ENCODE results near the gene MAJIN.
"Not testable (repeated sequence)": the region's sequence is repeated elsewhere in the genome, so short reads cannot be mapped to it uniquely, and the experiment has no call there.

- not testable (repeated sequence) for TF ChIP-seq CTCF (IDR thresholded peaks at IDR 0.05; ENCODE audit: low read depth, low read length, missing input control); ZBTB33 (IDR thresholded peaks at IDR 0.05); RAD21 (IDR thresholded peaks at IDR 0.05); EGR1 (IDR thresholded peaks at IDR 0.05; ENCODE audit: low read depth in 2 of 2); ATF3 (IDR thresholded peaks at IDR 0.05); MAX (IDR thresholded peaks at IDR 0.05); JUND (IDR thresholded peaks at IDR 0.05); GABPA (IDR thresholded peaks at IDR 0.05 in 1 of 2, conservative IDR thresholded peaks at IDR 0.05 in 1 of 2); HNF4G (IDR thresholded peaks at IDR 0.05); SP1 (IDR thresholded peaks at IDR 0.05); REST (IDR thresholded peaks at IDR 0.05); TAF1 (conservative IDR thresholded peaks at IDR 0.05); FOXA2 (IDR thresholded peaks at IDR 0.05)
These were observed 32.1 kb upstream of the MAJIN start for GRCh38 chr11:65003968-65004367.

Data from liver (tissue), 3 donors.